ENCODE results near the gene DPM3.
A peak's percentile ranks its signal among the peaks of the same experiment; 100 is the strongest.
"Not testable (repeated sequence)": the region's sequence is repeated elsewhere in the genome, so short reads cannot be mapped to it uniquely, and the experiment has no call there.

DPM3 gene, protein sequence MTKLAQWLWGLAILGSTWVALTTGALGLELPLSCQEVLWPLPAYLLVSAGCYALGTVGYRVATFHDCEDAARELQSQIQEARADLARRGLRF

DNA sequence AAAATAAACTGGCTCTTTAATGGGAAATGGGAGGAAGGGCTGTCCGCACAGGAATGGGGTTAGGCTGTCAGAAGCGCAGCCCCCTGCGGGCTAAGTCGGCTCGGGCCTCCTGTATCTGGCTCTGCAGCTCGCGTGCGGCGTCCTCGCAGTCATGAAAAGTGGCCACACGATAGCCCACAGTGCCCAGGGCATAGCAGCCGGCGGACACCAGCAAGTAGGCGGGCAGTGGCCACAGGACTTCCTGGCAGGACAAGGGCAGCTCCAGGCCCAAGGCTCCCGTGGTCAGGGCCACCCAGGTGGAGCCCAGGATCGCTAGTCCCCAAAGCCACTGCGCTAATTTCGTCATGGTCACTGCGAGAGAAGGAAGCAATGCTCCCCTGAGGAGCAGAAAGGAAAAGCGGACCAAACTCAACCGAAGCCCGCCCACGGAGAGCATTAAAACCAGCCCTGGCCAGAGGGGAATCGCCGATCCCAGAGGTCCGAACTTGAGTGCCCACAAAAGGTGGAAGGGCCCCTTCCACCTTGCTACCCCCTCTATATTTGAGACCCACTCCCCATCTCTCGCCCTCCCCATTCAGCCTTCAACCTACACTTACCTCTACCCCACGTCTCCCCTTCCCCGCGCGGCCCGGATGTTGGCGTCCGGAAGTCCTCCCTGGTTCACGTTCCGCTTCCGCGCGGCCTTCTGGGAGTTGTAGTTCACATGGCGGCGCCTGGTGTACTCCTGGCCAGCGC lies at the start of gene DPM3:
Gene DPM3, minus strand, starts transcription at position 637 of the 735 bp plus-strand sequence. Its CDS starts 291 bp downstream, at position 346.
- peak; percentile 94 for DNase-seq

DNA sequence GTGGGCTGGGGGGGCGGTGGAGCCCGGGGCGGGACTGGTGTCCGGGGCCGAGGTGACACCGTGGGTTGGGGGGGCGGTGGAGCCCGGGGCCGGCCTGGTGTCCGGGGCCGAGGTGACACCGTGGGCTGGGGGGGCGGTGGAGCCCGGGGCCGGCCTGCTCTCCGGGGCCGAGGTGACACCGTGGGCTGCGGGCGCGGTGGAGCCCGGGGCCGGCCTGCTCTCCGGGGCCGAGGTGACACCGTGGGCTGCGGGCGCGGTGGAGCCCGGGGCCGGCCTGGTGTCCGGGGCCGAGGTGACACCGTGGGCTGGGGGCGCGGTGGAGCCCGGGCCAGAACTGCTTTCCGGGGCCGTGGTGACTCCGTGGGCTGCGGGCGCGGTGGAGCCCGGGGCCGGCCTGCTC lies 49.6 kb upstream of the DPM3 start:
- not testable (repeated sequence) for DNase-seq

DNA sequence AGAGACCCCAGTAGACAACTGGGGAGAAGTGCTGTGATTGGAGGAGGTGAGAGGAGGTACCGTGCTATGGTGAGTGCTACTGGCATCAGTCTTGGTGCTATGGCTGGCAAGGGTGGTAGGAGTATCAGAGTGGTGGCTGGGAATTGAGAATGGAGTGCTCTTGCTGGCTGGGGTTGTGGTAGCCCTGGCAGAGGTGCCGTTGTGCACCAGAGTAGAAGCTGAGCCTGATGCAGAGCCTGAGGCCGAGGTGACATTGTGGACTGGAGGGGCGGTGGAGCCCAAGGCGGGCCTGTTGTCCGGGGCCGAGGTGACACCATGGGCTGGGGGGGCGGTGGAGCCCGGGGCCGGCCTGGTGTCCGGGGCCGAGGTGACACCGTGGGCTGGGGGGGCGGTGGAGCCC lies 47.9 kb upstream of the DPM3 start:
- no peak for DNase-seq

DNA sequence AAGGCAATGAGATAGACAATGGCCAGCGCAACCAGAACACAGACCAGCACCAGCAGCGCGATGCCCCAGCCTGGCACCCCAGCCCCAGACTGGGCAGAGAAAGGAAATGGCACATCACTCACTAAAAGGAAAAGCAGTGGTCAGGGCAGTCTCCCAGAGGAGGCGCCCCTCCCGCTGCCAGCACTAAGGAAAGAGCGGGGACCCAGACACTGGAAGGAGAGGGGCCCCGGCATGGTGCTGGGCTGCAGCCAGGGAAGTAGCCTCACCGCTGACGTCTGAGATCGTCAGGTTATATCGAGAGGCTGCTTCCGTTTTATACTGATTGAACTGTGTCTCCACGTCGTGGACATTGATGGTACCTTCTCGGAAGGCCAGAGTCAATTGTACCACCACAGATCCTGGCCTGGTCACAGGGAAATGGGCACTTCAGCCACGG lies 47.1 kb upstream of the DPM3 start:
- DNase-seq = no peak

DNA sequence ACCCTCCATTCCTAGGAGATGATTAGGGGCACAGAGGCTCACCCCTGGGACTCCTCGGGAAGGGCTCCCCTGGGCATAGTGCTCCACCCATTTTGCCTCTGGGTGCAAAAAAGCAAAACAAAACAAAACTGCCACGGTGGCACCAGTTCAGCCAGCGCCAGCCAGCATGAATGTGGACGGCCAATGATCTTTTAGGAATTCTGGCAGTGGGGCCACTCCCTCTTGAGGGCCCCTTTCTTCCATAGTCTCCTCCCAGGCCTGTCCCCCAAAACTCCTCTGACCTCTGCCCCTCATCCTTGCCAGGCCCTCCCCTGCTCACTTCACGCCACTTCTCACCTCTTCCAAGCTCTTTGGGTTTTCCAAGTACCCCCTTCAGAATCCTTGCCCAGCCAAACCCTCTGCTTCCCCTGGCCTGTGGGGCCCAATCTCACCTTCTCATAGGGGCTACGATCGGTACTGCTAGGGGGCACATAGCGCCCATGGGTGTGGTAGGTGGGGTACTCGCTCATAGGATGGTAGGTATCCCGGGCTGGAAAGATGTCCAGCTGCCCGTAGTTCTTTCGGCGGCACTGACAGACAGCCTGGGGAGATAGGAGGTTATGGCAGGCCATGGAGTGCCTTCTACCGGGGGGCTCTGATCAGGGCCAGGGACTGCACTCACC lies 46.6 kb upstream of the DPM3 start:
- DNase-seq = no peak

DNA sequence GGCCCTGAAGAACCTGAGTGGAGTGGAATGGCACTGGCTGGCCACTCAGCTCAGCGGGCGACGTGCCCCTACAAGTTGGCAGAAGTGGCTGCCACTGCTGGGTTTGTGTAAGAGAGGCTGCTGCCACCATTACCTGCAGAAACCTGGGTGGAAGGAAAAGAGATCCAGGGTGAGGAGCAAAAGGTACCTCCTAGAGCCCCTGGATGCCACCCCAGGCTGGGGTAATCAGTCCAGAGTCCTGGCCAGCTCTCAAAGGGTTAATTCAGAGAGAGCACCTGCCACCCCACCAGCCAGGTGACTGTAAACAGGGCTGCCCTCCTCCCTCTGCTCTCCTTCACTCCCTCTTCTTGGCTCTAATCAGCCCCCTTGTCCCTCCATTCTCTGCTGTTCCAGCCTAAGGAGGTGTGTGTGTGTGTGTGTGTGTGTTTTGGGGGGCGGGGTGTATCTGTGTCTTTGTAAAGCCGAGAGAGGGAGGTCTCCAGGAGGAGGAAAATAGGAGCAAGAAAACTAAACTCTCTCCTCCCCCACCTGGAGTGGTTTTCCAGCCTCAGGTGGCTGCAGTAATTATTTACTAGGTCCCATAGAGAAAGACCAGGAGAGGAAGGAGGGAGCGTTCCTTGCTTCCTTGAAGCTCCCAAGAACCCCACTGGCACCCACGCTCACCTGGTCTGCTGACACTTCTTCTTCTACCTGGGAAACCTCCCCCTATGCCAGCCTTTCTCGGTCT lies 45.9 kb upstream of the DPM3 start:
- no peak for DNase-seq

DNA sequence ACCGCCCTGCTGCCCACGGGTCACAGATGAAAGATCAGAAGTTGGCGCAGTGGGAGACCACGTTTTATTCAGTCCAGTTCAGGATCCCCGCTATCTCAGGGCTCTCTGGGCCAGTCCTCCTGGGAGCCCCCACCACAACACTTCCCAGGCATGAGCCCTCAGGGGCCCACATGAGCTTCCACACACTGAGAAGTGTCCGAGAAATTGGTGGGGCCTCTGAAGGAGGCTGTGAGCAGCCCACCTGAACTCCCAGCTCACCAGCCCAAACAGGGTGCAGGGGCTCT lies 45.4 kb upstream of the DPM3 start:
- no peak for DNase-seq

DNA sequence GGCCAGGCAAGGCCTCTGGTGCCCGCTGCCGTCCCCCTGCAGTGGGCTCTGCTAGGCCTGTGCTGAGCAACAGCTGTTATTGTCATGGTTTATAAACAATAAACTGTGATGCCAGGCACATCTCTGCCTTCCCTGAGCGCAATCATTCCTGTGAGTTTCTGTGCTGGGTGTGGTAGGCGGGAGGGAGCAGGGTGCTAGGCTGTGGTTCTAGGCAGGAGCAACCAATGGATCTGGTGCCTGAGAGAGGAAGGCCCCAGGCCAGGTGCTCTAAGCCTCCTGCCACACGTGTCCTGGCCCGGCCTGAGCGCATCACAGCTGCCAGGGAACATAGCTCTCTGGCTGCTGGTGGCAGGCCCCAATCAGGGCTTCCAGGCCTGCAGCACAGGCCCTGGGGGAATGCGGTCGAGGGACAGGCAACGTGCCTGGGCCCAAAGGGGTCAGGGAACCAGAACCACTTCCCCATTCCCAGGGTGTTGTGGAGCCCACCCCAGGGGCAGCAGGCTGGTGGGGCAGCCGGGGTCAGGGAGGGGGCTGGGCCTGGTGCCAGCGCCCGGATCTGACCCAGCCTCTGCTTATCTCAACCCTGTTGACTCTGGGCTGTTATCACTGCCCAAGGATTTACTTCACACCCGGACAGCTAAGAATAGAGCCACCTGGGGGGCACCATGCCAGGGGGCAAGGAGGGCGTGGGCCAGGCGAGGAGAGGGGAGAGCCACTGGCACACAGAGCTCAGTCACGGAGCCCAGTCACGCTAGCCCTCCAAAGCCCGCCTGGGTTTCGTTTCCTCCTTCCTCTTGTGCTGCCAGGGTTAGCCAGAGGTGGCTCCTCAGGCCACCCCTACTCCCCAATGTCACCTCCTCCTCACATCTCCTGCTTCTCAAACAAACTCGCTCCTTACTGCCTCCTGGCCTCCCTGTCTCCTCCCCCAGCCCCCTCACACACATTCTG lies 44.8 kb upstream of the DPM3 start:
- DNase-seq = peak; percentile 71

DNA sequence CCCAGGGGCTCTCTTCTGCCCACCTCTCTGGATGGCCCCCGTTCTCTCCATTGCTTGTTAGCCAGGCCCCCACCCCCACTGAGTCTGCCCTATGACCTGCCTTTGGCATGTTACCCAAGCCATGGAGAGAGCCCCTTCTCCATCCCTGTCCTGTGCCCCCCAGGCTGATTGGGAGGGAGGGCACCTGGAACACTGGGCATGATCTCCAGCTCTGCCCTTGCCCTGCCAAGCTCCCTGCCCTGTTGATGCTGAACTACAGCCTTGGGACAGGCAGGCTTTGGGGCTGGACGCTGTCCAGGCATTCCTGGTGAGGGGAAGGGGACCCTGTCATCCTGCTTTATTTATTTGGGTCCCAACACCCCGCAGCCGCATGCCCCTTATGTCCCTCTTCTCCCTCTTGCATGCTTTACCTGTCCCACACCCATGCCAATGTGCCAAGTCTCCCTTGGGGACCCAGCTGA lies 44.0 kb upstream of the DPM3 start:
- no peak for DNase-seq

DNA sequence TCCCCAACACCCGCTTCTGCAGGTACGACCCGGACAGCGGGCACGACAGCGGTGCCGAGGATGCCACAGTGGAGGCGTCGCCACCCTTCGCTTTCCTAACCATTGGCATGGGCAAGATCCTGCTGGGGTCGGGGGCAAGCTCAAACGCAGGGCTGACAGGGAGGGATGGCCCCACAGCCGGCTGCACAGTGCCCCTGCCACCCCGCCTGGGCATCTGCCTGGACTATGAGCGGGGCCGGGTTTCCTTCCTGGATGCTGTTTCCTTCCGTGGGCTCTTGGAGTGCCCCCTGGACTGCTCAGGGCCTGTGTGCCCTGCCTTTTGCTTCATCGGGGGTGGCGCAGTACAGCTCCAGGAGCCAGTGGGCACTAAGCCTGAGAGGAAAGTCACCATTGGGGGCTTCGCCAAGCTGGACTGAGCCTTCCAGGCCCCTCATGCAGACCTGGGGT lies 43.5 kb upstream of the DPM3 start:
- DNase-seq = no peak

DNA sequence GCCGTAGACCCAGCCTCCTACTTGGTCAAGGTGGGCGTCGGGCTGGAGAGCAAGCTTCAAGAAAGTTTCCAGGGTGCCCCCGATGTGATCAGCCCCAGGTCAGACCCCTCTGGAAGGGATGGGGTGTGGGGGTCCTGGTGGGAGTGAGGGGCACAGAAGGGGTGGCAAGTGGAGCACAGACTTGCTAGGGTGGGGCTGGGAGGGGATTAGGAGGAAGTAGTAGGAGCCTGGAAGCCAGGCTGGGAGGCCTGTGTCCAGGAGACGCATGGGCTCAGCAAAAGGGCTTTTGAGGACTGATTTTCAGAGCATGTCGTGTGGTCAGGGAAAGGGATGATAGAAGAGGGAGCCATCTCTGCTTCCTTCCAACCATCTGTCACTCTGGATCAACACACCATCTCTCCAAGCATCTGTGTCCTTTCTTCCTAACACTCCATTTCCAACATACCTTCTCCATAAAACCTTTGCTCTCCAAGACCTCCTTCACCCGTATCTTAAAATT lies 41.8 kb upstream of the DPM3 start:
- no peak for DNase-seq

DNA sequence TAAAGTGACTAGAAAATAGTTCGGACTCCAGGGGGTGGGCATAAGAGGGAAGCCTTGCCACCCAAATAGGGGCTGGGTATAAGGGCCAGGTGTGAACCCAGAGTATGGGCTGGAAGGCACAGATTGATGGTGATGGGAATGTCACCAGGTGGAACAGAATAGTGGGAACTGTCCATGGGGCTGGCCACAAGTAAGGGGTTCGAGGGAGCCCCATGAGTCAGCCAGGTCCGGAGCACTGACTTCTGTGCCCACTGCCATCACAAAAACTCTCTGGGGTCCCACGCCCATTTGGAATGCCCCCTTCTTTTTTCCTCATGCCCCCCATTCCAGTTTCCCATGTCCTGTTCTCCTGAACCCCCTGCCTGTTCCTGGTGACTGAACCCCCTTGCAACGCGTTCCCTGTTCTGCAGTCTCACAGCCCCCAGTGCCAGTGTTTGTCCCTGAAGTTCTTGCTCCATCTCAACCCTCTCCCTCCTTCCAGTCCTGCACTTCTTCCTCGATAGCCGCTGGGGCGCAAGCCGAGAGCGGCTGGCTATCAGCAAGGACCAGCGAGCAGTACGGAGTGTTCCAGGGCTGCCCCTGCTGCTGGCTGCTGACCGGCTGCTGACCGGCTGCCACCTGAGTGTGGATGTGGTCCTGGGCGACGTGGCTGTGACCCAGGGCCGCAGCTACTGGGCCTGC lies 41.2 kb upstream of the DPM3 start:
- DNase-seq = no peak

DNA sequence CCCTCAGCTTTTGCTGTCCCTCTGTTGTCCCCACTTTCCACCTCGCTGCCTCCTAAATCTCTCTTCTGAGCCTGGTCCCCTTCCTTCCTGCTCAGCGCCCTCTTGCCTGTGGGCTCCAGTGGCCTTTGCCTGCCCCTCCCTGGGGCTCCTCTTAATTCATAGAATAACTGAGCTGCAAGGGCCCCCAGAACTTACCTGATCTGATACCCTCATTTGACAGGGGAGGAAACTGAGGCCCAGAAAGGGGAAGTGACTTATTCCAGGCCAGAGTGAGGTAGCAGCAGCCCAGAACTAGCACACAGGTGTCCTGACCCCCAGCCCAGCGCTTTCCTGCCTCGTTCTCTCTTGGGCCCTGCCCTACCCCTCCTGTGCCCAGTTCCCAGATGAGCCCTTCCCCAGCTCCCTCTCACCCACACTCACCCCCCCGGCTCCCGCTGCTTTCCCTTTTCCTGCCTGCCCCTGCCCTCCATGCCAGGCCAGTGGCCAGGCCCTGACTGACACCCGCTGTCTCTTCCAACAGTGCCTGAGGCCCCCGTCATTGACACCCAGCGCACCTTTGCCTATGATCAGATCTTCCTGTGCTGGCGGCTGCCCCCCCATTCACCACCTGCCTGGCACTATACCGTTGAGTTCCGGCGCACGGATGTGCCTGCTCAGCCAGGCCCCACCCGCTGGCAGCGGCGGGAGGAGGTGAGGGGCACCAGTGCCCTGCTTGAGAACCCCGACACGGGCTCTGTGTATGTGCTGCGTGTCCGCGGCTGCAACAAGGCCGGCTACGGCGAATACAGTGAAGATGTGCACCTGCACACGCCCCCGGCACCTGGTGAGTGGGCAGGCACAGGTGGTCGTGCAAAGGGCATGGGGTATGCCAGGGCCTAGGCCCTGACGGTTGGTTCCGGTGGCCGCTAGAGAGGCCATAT lies 39.0 kb upstream of the DPM3 start:
- DNase-seq = peak; percentile 0

DNA sequence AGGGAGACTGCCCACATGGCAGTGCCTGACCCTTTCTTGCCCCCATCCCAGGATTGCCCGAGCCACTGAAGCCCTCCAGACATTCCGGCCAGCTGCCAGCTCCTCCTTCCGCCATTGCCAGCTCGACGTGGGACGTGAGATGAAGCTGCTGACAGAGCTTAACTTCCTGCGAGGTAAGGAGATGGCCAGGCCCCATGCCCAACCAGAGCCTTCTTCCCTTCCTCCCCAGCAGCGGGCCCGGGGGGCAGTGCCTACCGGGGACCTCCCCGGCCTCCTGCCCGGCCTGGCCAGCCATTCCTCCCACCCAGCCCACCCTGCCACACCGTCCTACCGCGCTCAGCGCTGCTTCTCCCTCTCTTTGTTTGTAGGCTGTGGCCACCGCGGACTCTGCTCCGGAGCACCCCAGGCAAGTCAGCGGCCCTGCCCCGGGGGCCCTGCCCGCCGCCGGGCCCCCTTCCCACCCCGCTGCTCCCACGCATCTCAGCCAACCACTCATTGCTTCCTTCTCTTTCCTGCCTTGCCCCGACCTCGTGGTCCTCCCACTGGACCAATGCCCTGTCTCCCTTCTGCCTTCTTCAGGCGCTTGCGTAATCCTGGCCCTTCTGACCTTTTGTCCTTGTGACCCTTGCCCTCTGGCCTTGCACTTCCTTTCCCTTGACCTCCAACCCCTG lies 38.2 kb upstream of the DPM3 start:
- peak; percentile 0 for DNase-seq

DNA sequence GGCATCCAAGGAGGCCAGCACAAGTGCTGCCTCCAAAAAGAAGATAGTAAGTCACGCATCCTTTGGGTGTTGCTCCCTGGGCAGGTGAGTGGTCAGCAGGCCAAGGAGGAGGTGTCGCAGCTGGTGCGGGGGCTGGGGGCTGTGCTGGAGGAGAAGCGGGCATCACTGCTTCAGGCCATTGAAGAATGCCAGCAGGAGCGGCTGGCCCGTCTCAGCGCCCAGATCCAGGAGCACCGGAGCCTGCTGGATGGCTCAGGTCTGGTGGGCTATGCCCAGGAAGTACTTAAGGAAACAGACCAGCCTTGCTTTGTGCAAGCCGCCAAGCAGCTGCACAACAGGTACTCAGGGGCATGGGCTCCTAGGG lies 37.6 kb upstream of the DPM3 start:
- DNase-seq = peak; percentile 0

DNA sequence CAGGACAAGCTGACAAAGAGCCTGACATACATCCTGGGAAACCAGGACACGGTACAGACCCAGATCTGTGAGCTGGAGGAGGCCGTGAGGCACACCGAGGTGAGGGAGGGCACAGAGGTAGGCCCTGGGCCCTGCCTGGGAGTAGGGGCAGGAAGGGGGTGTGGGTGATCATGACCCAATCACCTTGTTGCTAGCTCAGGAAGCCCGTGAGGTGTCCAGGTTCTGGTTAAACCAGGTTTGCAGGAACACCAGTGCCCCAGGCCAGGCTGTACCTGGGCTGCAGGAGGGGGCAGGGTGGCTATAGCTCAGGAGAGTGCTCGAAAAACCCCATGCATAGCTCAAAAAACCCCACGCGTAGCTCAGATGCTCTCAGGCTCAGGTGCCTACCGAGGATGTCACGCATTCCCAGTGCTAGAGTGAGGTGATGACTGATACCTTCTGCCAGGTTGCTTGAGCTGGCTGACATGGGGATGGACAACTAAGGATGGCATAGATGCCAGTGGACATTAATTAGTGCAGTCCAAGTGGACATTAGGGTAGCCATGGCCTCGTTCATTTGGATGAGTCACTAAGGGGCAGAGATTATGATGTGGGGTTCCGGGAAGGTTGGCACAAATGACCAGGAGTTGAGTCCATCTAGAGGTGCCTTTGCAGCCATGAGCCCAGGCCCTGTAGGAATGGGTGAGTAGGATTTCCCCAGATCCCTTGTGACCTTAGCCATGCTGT lies 37.0 kb upstream of the DPM3 start:
- peak; percentile 7 for DNase-seq

DNA sequence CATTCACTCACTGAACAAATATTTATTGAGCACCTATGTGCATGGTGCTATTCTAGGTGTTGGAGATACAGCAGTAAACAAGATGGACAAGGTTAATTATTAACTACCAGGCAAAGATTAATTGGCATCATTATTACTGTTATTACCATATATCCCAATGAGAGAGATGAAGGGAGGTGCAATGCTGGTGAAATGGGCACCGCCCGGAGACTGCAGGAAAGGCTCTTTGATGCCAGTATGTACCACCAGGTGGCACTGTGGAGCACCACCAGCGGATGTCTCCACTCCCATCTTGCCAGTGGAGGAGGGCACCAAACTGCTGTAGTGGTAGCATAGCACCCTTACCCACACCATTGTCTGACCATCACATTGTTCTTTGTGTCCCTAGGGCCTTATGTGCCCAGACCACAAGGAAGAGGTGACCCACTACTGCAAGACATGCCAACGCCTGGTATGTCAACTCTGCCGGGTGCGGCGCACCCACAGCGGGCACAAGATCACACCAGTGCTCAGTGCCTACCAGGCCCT lies 36.3 kb upstream of the DPM3 start:
- peak; percentile 94 for DNase-seq

DNA sequence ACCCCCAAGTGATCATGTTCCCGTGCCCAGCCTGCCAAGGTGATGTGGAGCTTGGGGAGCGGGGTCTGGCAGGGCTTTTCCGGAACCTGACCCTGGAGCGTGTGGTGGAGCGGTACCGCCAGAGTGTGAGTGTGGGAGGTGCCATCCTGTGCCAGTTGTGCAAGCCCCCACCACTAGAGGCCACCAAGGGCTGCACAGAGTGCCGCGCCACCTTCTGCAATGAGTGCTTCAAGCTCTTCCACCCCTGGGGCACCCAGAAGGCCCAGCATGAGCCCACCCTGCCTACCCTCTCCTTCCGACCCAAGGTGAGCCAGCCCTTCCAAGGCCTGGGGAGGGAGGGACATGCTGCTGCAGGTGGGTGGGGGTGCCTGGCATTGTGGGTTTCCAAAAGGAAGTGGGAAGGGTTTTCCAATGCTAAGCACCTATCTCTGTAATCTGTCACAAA lies 35.6 kb upstream of the DPM3 start:
- DNase-seq = peak; percentile 79
